HEK293 (cell line): ENCODE results near the gene NAALADL2.

ENCODE experiments used
- CTCF ChIA-PET: fragments of 350-600 bp; formaldehyde crosslinking; extraction: SDS; loops from one replicate; lab custom pipeline; 2021; ENCODE audit warnings: antibody characterized with exemption; lab: Yijun Ruan, JAX
- POLR2A ChIA-PET: fragments of 300-600 bp; formaldehyde crosslinking; extraction: SDS; loops from one replicate; lab custom pipeline; 2020; ENCODE audit warnings: antibody characterized with exemption, inconsistent platforms; lab: Yijun Ruan, JAX
- H3K27ac ChIP-seq: fragments of 200-500 bp; sonication (Bioruptor generic); 2 replicates; pipeline ENCODE4 v1.5.1; 2014; ENCODE audit warnings: low read depth, low read length, control low read depth, inconsistent platforms; ENCODE audit errors: extremely low read depth
- H3K36me3 ChIP-seq, 2 experiments: fragments of 200-500 bp in 1 of 2; sonication (Bioruptor generic) in 1 of 2; 1 replicate in 1 of 2; 2 replicates in 1 of 2; pipeline ENCODE4 v1.5.1; 2014 to 2017; ENCODE audit warnings: inconsistent platforms in 2 of 2, low read length in 2 of 2; ENCODE audit not compliant: control insufficient read depth in 2 of 2, insufficient read depth in 1 of 2
- H3K4me1 ChIP-seq: fragments of 200-500 bp; sonication (Bioruptor generic); 2 replicates; pipeline ENCODE4 v1.5.1; 2014; ENCODE audit warnings: mild to moderate bottlenecking, low read length, inconsistent platforms; ENCODE audit not compliant: control insufficient read depth, insufficient read depth
- H3K4me3 ChIP-seq: 2 replicates; pipeline ENCODE4 v1.5.1; 2011; ENCODE audit warnings: low read depth, mild to moderate bottlenecking, control low read depth, low read length, moderate library complexity
- H3K9me3 ChIP-seq: fragments of 200-500 bp; sonication (Bioruptor generic); 2 replicates; pipeline ENCODE4 v1.5.1; 2014; ENCODE audit warnings: low read depth, low read length, inconsistent platforms; ENCODE audit not compliant: control insufficient read depth, insufficient read depth
- BCL11B ChIP-seq: fragments of 450-650 bp; formaldehyde crosslinking; IDR thresholded peaks from 2 replicates; pipeline ENCODE4 v1.5.1; 2016; ENCODE audit warnings: low read depth, missing biosample characterization, missing genetic modification characterization
- IKZF3 ChIP-seq: fragments of 450-650 bp; IDR thresholded peaks from 2 replicates; pipeline ENCODE4 v1.5.0; 2018; ENCODE audit warnings: missing biosample characterization, mild to moderate bottlenecking, missing genetic modification characterization, moderate library complexity
- MYNN ChIP-seq: fragments of 450-650 bp; formaldehyde crosslinking; IDR thresholded peaks from 2 replicates; pipeline ENCODE4 v1.5.1; 2016; ENCODE audit warnings: missing biosample characterization, missing genetic modification characterization, borderline replicate concordance
- OVOL3 ChIP-seq: fragments of 450-650 bp; formaldehyde crosslinking; IDR thresholded peaks from 2 replicates; pipeline ENCODE4 v1.5.1; 2016; ENCODE audit warnings: missing biosample characterization, missing genetic modification characterization
- ZBTB1 ChIP-seq: fragments of 450-650 bp; formaldehyde crosslinking; IDR thresholded peaks from 2 replicates; pipeline ENCODE4 v1.5.1; 2016; ENCODE audit warnings: missing biosample characterization, missing genetic modification characterization
- ZBTB21 ChIP-seq: fragments of 450-650 bp; formaldehyde crosslinking; IDR thresholded peaks from 2 replicates; pipeline ENCODE4 v1.5.1; 2017; ENCODE audit warnings: missing biosample characterization, missing genetic modification characterization
- ZNF311 ChIP-seq: fragments of 450-650 bp; formaldehyde crosslinking; IDR thresholded peaks from 2 replicates; pipeline ENCODE4 v1.5.1; 2017; ENCODE audit warnings: missing biosample characterization, missing genetic modification characterization, borderline replicate concordance
- ZNF350 ChIP-seq: fragments of 450-650 bp; formaldehyde crosslinking; IDR thresholded peaks from 2 replicates; pipeline ENCODE4 v1.5.0; 2017; ENCODE audit warnings: missing biosample characterization, mild to moderate bottlenecking, missing genetic modification characterization
- ZNF366 ChIP-seq: fragments of 450-650 bp; formaldehyde crosslinking; conservative IDR thresholded peaks from 2 replicates; pipeline ENCODE4 v1.5.1; 2016; ENCODE audit warnings: missing biosample characterization, missing genetic modification characterization
- ZSCAN16 ChIP-seq: fragments of 450-650 bp; formaldehyde crosslinking; IDR thresholded peaks from 2 replicates; pipeline ENCODE4 v1.5.1; 2016; ENCODE audit warnings: missing biosample characterization, missing genetic modification characterization
- TF ChIP-seq, protein P1 (sequence below): fragments of 450-650 bp; formaldehyde crosslinking; IDR thresholded peaks from 2 replicates; pipeline ENCODE4 v1.5.1; 2016; ENCODE audit warnings: missing biosample characterization, missing genetic modification characterization
- TF ChIP-seq, protein P2 (sequence below): fragments of 450-650 bp; formaldehyde crosslinking; IDR thresholded peaks from 2 replicates; pipeline ENCODE4 v1.5.1; 2016; ENCODE audit warnings: missing biosample characterization, missing genetic modification characterization
- TF ChIP-seq, protein P3 (sequence below): fragments of 450-650 bp; formaldehyde crosslinking; IDR thresholded peaks from 2 replicates; pipeline ENCODE4 v1.5.1; 2017; ENCODE audit warnings: missing biosample characterization, missing genetic modification characterization
- TF ChIP-seq, protein P4 (sequence below): fragments of 450-650 bp; formaldehyde crosslinking; IDR thresholded peaks from 2 replicates; pipeline ENCODE4 v1.5.1; 2017; ENCODE audit warnings: missing biosample characterization, missing genetic modification characterization
- TF ChIP-seq, protein P5 (sequence below): fragments of 450-650 bp; formaldehyde crosslinking; IDR thresholded peaks from 2 replicates; pipeline ENCODE4 v1.5.1; 2016; ENCODE audit warnings: missing biosample characterization, missing genetic modification characterization
- TF ChIP-seq, protein P6 (sequence below): fragments of 450-650 bp; formaldehyde crosslinking; IDR thresholded peaks from 2 replicates; pipeline ENCODE4 v1.5.1; 2016; ENCODE audit warnings: missing biosample characterization, missing genetic modification characterization
- TF ChIP-seq, protein P7 (sequence below): fragments of 450-650 bp; formaldehyde crosslinking; IDR thresholded peaks from 2 replicates; pipeline ENCODE4 v1.5.1; 2016; ENCODE audit warnings: missing biosample characterization, missing genetic modification characterization

NAALADL2 gene

DNA sequence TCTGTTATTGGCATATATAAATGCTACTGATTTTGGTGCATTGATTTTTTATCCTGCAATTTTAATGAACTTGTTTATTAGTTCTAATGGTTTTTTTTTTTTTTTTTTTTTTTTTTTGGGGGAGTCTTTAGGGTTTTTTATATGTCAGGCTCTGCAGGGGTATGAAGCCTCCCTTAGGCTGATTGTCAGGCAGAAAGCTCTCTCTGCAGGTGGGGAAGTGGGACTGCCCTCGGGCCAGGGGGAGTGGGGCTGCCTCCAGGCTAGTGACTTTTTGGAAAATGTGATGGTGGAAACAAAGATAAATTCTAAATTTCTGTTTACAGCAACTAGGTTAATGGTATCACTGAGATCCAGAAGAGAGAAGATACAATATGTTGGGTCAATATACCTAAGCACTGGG is 14.4 kb upstream of the NAALADL2 start:
- TF ChIP-seq ZNF350 (tag by site-specific recombination) = no peak
- no peak for TF ChIP-seq ZBTB1 (tag by site-specific recombination)
- TF ChIP-seq, protein P1, sequence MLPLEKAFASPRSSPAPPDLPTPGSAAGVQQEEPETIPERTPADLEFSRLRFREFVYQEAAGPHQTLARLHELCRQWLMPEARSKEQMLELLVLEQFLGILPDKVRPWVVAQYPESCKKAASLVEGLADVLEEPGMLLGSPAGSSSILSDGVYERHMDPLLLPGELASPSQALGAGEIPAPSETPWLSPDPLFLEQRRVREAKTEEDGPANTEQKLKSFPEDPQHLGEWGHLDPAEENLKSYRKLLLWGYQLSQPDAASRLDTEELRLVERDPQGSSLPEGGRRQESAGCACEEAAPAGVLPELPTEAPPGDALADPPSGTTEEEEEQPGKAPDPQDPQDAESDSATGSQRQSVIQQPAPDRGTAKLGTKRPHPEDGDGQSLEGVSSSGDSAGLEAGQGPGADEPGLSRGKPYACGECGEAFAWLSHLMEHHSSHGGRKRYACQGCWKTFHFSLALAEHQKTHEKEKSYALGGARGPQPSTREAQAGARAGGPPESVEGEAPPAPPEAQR (tag by site-specific recombination) = no peak
- no peak for TF ChIP-seq ZNF311 (tag by site-specific recombination)
- TF ChIP-seq IKZF3 (tag by site-specific recombination) = no peak
- no peak for TF ChIP-seq OVOL3 (tag by site-specific recombination)
- TF ChIP-seq, protein P2, sequence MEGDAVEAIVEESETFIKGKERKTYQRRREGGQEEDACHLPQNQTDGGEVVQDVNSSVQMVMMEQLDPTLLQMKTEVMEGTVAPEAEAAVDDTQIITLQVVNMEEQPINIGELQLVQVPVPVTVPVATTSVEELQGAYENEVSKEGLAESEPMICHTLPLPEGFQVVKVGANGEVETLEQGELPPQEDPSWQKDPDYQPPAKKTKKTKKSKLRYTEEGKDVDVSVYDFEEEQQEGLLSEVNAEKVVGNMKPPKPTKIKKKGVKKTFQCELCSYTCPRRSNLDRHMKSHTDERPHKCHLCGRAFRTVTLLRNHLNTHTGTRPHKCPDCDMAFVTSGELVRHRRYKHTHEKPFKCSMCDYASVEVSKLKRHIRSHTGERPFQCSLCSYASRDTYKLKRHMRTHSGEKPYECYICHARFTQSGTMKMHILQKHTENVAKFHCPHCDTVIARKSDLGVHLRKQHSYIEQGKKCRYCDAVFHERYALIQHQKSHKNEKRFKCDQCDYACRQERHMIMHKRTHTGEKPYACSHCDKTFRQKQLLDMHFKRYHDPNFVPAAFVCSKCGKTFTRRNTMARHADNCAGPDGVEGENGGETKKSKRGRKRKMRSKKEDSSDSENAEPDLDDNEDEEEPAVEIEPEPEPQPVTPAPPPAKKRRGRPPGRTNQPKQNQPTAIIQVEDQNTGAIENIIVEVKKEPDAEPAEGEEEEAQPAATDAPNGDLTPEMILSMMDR (tag by site-specific recombination) = no peak
- no peak for TF ChIP-seq ZBTB21
- no peak for TF ChIP-seq BCL11B
- no peak for TF ChIP-seq ZSCAN16 (tag by site-specific recombination)
- TF ChIP-seq, protein P3, sequence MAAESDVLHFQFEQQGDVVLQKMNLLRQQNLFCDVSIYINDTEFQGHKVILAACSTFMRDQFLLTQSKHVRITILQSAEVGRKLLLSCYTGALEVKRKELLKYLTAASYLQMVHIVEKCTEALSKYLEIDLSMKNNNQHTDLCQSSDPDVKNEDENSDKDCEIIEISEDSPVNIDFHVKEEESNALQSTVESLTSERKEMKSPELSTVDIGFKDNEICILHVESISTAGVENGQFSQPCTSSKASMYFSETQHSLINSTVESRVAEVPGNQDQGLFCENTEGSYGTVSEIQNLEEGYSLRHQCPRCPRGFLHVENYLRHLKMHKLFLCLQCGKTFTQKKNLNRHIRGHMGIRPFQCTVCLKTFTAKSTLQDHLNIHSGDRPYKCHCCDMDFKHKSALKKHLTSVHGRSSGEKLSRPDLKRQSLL (tag by site-specific recombination) = no peak
- TF ChIP-seq, protein P4, sequence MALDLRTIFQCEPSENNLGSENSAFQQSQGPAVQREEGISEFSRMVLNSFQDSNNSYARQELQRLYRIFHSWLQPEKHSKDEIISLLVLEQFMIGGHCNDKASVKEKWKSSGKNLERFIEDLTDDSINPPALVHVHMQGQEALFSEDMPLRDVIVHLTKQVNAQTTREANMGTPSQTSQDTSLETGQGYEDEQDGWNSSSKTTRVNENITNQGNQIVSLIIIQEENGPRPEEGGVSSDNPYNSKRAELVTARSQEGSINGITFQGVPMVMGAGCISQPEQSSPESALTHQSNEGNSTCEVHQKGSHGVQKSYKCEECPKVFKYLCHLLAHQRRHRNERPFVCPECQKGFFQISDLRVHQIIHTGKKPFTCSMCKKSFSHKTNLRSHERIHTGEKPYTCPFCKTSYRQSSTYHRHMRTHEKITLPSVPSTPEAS (tag by site-specific recombination) = no peak
- no peak for TF ChIP-seq ZNF366 (tag by site-specific recombination)
- TF ChIP-seq MYNN (tag by site-specific recombination) = no peak
- TF ChIP-seq, protein P5, sequence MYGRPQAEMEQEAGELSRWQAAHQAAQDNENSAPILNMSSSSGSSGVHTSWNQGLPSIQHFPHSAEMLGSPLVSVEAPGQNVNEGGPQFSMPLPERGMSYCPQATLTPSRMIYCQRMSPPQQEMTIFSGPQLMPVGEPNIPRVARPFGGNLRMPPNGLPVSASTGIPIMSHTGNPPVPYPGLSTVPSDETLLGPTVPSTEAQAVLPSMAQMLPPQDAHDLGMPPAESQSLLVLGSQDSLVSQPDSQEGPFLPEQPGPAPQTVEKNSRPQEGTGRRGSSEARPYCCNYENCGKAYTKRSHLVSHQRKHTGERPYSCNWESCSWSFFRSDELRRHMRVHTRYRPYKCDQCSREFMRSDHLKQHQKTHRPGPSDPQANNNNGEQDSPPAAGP (tag by site-specific recombination) = no peak
- TF ChIP-seq, protein P6, sequence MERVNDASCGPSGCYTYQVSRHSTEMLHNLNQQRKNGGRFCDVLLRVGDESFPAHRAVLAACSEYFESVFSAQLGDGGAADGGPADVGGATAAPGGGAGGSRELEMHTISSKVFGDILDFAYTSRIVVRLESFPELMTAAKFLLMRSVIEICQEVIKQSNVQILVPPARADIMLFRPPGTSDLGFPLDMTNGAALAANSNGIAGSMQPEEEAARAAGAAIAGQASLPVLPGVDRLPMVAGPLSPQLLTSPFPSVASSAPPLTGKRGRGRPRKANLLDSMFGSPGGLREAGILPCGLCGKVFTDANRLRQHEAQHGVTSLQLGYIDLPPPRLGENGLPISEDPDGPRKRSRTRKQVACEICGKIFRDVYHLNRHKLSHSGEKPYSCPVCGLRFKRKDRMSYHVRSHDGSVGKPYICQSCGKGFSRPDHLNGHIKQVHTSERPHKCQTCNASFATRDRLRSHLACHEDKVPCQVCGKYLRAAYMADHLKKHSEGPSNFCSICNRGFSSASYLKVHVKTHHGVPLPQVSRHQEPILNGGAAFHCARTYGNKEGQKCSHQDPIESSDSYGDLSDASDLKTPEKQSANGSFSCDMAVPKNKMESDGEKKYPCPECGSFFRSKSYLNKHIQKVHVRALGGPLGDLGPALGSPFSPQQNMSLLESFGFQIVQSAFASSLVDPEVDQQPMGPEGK (tag by site-specific recombination) = no peak
- TF ChIP-seq, protein P7, sequence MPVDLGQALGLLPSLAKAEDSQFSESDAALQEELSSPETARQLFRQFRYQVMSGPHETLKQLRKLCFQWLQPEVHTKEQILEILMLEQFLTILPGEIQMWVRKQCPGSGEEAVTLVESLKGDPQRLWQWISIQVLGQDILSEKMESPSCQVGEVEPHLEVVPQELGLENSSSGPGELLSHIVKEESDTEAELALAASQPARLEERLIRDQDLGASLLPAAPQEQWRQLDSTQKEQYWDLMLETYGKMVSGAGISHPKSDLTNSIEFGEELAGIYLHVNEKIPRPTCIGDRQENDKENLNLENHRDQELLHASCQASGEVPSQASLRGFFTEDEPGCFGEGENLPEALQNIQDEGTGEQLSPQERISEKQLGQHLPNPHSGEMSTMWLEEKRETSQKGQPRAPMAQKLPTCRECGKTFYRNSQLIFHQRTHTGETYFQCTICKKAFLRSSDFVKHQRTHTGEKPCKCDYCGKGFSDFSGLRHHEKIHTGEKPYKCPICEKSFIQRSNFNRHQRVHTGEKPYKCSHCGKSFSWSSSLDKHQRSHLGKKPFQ (tag by site-specific recombination) = no peak
- Histone ChIP-seq H3K9me3 (no peaks in the 10 kb centered on the region), H3K36me3 (no peaks in the 10 kb centered on the region), H3K4me1 (no peaks in the 10 kb centered on the region), H3K27ac (no peak overlapping the region), H3K4me3 (no peak overlapping the region)
- CTCF ChIA-PET = no interaction called here
- POLR2A ChIA-PET = no interaction called here
